ENCODE measurements around the gene PRKACA.

DNA sequence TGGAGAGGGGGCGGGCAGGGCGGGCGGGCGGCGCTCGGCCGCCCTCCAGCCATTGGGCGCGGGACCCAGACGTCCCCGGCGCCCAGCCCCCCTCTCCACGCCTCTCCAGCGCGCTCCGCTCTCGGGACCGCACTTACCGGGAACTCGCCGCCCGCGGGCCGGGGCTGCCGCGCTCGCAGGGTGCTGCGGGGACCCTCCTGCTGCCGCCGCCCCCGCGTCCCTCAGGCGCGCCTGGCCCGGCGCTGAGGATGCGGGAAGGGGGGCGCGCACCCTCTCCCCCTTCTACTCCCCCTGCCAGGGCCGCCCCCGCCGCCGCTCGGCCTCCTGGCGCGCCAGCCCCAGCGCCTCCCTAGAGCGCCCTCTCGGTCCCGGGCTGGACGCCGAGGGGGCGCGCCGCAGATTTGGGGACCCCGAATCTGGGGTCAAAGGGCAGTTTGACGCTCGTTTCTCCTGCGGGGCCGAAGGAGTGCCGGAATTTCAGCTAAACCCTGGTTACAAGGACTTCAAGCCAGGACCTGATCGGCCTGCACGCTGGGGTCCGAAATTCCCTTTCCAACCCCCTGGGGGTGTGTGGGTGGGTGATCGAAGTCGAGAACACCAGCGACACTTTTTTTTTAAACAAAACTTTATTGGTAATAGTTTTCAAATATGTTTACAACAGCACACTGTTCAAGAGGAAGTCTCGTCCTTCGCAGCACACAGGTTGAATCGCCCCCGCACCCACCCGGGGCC is 26.3 kb downstream of the PRKACA start:
- TF ChIP-seq, protein P1, sequence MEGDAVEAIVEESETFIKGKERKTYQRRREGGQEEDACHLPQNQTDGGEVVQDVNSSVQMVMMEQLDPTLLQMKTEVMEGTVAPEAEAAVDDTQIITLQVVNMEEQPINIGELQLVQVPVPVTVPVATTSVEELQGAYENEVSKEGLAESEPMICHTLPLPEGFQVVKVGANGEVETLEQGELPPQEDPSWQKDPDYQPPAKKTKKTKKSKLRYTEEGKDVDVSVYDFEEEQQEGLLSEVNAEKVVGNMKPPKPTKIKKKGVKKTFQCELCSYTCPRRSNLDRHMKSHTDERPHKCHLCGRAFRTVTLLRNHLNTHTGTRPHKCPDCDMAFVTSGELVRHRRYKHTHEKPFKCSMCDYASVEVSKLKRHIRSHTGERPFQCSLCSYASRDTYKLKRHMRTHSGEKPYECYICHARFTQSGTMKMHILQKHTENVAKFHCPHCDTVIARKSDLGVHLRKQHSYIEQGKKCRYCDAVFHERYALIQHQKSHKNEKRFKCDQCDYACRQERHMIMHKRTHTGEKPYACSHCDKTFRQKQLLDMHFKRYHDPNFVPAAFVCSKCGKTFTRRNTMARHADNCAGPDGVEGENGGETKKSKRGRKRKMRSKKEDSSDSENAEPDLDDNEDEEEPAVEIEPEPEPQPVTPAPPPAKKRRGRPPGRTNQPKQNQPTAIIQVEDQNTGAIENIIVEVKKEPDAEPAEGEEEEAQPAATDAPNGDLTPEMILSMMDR (IDR thresholded peaks at IDR 0.05) = no peak
- no peak for TF ChIP-seq POLR2A (IDR thresholded peaks at IDR 0.05)
